ENCODE data around the gene RASEF. TPM values are rescaled to one million over a fixed set of nuclear protein-coding genes. Genes with fewer than 3 reads are reported as not detected.
A peak's percentile ranks its signal among the peaks of the same experiment; 100 is the strongest.

Gene RASEF
- polyA plus RNA-seq, 1 experiment, result 0.05 TPM

DNA sequence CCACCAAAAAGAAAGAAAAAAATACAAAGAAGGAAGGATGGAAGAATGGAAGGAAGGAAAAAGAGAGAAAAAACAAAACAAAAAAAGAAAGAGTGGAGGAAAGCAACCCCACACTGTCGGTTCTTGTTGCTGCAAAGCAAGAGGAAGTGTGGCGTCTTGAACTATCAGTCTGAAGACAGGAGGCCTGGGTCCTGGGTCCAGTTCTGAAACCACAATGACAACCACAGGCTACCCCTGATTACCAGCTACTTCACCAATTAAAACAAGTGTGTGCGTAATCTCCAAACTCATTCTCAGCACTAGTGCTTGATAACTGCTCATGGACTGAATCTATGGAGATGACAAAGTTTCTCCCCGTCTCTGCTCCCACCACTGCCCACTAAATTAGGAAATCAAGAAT, 93.7 kb downstream of the RASEF start:
- Histone ChIP-seq H3K27ac (ENCODE audit: low read depth, low read length) (no peak overlapping the region), H3K27me3 (ENCODE audit: control insufficient read depth, insufficient read depth, low read length) (peaks cover 6% of the 10 kb centered on the region), H3K9me3 (ENCODE audit: control insufficient read depth, insufficient read depth, low read length) (no peaks in the 10 kb centered on the region), H3K4me3 (ENCODE audit: low read depth, low read length) (no peak overlapping the region)
- TF ChIP-seq, protein P1, sequence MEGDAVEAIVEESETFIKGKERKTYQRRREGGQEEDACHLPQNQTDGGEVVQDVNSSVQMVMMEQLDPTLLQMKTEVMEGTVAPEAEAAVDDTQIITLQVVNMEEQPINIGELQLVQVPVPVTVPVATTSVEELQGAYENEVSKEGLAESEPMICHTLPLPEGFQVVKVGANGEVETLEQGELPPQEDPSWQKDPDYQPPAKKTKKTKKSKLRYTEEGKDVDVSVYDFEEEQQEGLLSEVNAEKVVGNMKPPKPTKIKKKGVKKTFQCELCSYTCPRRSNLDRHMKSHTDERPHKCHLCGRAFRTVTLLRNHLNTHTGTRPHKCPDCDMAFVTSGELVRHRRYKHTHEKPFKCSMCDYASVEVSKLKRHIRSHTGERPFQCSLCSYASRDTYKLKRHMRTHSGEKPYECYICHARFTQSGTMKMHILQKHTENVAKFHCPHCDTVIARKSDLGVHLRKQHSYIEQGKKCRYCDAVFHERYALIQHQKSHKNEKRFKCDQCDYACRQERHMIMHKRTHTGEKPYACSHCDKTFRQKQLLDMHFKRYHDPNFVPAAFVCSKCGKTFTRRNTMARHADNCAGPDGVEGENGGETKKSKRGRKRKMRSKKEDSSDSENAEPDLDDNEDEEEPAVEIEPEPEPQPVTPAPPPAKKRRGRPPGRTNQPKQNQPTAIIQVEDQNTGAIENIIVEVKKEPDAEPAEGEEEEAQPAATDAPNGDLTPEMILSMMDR (IDR thresholded peaks at IDR 0.05; ENCODE audit: low read depth, low read length), result no peak
- CTCF ChIA-PET, result no interaction called here
- POLR2A ChIA-PET, result no interaction called here
- DNase-seq (ENCODE audit: low read depth, low spot score), result no peak

DNA sequence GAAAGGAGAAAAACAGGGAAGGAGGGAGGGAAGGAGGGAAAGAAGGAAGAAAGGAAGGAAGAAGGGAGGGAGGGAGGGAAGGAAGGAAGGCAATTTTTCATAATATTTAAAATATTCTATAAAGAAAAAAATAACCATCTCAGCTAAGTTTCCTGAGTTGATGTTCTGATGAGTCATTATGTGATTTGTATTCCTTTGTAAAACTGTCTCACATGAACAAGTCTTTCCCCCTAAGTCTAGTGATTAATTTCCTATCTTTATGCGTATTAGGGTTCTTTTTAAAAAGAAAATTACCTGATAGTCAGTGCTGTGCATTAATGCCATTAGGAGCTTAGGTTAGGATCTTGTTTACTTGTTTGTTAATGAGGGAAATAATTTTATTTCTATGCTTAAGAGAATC, 94.1 kb downstream of the RASEF start:
- H3K27ac ChIP-seq (ENCODE audit: low read depth, low read length), result no peak overlapping the region
- no peak for DNase-seq (ENCODE audit: low read depth, low spot score)
- CTCF ChIA-PET, result no interaction called here
- no peak overlapping the region for H3K4me3 ChIP-seq (ENCODE audit: low read depth, low read length)
- peaks cover 6% of the 10 kb centered on the region for H3K27me3 ChIP-seq (ENCODE audit: control insufficient read depth, insufficient read depth, low read length)
- POLR2A ChIA-PET, result no interaction called here
- TF ChIP-seq, protein P1 (IDR thresholded peaks at IDR 0.05; ENCODE audit: low read depth, low read length), result no peak
- no peaks in the 10 kb centered on the region for H3K9me3 ChIP-seq (ENCODE audit: control insufficient read depth, insufficient read depth, low read length)

DNA sequence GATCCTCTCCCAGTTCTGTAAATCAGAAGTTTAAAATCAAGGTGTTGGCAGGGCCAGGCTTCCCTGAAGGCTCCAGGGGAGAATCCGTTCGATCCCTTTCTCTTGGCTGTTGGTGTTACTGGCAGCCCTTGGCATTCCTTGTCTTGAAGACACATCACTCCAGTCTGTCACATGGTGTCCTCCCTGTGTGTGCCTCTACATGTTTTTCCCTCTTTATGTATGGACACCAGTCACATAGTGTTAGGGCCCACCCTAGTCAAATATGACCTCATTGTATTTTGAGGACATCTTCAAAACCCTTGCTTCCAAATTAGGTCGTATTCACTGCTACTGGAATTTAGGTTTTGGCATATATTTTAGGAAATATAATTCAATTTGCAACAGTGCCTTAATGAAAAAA, 94.6 kb downstream of the RASEF start:
- Histone ChIP-seq H3K27ac (ENCODE audit: low read depth, low read length) (no peak overlapping the region), H3K9me3 (ENCODE audit: control insufficient read depth, insufficient read depth, low read length) (no peaks in the 10 kb centered on the region), H3K27me3 (ENCODE audit: control insufficient read depth, insufficient read depth, low read length) (peaks cover 6% of the 10 kb centered on the region), H3K4me3 (ENCODE audit: low read depth, low read length) (no peak overlapping the region)
- ChIA-PET CTCF (no interaction called here), POLR2A (no interaction called here)
- no peak for DNase-seq (ENCODE audit: low read depth, low spot score)
- TF ChIP-seq, protein P1 (IDR thresholded peaks at IDR 0.05; ENCODE audit: low read depth, low read length), result no peak

DNA sequence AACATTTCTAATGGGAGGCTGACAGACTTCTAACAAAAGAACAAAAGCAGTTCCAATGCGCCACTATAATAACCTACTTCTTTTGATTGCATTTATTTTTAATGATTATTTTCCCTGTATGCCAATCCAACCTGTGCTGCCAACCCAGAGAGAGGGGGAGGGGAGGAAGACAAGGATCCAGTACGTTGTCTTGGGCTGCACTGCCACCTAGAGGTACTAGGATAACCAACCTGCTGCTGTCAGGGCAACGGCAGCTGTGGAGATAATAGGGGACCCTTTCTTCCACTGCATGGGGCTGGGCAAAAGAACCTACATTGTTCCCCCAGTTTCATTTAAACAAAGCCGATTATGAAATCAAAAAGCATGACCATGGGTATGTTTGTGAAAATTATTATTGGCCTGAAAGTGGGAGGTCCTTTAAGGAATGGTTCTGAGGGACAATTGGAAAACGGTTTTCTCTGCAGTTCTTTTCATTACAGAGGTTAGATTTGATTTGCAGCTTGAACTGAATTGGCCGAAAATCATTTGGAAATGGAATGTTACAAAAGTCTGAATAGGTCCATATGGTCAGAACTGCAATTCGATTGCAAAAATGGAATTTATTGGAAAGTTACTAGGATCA, 101.3 kb downstream of the RASEF start:
- H3K9me3 ChIP-seq (ENCODE audit: control insufficient read depth, insufficient read depth, low read length), result no peaks in the 10 kb centered on the region
- H3K27me3 ChIP-seq (ENCODE audit: control insufficient read depth, insufficient read depth, low read length), result no peaks in the 10 kb centered on the region
- TF ChIP-seq, protein P1 (IDR thresholded peaks at IDR 0.05; ENCODE audit: low read depth, low read length), result peak; percentile 92
- DNase-seq (ENCODE audit: low read depth, low spot score), result peak; percentile 41
- no peak overlapping the region for H3K27ac ChIP-seq (ENCODE audit: low read depth, low read length)
- ChIA-PET POLR2A (no interaction called here), CTCF (interaction anchor here (1.0 to 1.9 kb wide), 5 partner anchors 9 to 354 kb away, joined by 3 to 4 read pairs (median 4); no protein-coding TSS in a partner anchor)
- no peak overlapping the region for H3K4me3 ChIP-seq (ENCODE audit: low read depth, low read length)

DNA sequence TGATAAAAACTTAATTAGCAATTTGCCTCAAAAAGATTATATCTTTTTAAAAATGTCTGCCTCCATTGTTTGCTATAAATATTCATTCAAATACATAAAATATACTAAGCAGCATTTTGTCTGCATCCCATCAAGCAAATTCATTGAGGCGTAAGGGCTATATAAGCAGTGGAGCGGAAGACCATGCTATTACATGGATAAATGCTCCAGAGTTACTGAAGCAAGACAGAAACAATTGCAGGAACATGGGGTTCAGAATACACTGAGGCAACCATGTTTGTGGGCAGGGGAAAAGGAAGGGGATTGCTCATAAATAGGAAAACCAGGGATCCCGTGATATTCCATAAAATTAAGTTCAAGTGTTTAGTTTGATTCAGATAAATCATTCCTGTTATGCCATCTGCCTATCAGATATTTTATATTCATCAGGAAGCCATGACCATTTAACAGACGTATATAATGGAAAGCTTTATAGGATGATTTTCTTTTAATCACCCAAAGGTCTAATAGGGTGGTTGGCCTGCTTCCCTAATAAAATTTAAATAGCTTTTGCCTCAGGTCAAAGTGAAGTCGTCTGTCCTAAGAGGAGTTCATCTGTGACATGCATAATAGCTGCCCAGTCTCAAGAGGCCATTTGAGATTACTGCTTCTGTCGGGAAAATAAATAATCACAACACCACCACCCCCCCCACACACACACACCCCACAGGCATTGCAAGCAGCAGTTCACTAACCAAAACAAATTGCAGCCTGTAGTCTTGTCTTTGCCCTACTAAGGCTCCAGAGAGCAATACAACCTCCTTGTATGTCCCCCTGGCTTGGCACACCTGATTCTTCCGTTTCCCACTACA, 105.2 kb downstream of the RASEF start:
- no peak overlapping the region for H3K4me3 ChIP-seq (ENCODE audit: low read depth, low read length)
- DNase-seq (ENCODE audit: low read depth, low spot score), result no peak
- POLR2A ChIA-PET, result no interaction called here
- TF ChIP-seq, protein P1 (IDR thresholded peaks at IDR 0.05; ENCODE audit: low read depth, low read length), result no peak
- H3K27me3 ChIP-seq (ENCODE audit: control insufficient read depth, insufficient read depth, low read length), result no peaks in the 10 kb centered on the region
- H3K27ac ChIP-seq (ENCODE audit: low read depth, low read length), result no peak overlapping the region
- no peaks in the 10 kb centered on the region for H3K9me3 ChIP-seq (ENCODE audit: control insufficient read depth, insufficient read depth, low read length)
- CTCF ChIA-PET, result no interaction called here

Data from AG04450 (cell line).